GM21390 (cell line): ENCODE results near the gene PRICKLE2.

Source experiments
- ATAC-seq: cut with Tn5 transposase; IDR thresholded peaks from one replicate; pipeline ENCODE4 v1.9.1; 2021; ENCODE audit not compliant: unreplicated experiment

Gene PRICKLE2

GRCh38 chr3:64079369-64080150 lies 145.7 kb downstream of the PRICKLE2 start:
- no peak for ATAC-seq

- ATAC-seq, result no peak
These were observed 146.3 kb downstream of the PRICKLE2 start for GRCh38 chr3:64078966-64079365.

- no peak for ATAC-seq
These were observed 150.2 kb downstream of the PRICKLE2 start for GRCh38 chr3:64074895-64075679.

DNA sequence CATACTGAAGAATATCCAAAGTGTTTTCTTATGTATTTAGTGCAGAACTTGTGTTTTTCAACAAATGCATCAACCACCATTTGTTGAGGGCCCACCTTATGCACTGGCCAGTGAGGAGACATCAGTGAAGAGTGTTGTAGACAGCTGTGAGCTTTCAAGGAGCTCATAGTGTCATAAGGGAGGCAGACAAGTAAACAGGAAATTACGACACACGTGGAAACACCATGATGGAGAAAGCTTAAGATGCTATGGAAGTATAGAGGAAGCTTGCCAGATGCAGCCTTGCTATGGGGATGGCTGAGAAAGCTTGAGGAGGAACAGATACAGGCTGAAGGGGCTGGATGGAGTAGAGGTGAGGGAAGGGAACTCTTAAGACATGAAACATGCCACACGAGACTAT lies 151.2 kb downstream of the PRICKLE2 start:
- no peak for ATAC-seq

DNA sequence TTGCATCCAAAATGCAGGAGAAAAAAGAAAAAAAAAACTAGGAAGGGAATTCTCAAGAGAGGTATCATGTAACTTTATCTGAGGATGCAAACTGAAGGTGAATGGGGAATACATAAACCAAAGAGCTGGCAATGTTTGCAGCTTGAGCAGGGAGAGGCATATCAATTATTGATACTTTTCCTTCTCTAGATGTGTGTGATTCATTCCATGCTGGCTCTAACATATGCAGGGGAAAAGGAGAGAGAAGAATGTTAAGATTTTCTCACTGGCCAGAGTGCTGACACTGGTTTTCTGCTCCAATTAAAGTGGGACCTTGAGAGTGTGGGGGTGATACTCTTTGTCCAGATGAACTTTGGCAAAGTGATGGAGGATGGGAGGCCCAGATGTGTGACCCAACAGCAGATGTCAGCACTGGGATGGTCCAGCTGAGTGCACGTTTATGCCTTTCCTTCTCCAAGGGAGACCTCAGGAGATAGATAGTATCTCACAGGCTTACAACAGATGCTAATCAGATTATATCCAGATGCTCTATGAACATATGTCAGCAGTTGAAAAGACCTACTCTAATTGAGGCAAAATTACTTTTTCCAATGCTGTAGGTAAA lies 152.0 kb downstream of the PRICKLE2 start:
- no peak for ATAC-seq

DNA sequence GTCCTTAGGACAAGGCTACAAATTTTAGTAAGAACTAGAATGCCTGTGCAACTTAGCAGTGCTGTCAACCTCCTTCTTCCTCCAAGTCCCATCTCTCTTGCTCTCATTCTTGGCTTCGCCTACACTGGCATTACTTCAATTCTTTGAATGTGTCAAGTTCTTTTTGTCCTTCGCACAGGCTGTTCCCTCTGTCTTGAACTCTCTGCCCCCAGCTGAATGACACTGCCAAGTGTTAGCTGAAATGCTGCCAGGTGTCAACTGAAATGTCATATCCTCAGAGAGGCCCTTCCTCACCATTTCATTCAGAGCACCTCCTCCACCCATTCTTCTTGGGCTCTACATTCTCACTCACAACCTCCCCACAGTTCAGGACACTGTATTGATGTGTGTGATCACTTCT lies 153.1 kb downstream of the PRICKLE2 start:
- no peak for ATAC-seq

- ATAC-seq, result no peak
These were observed 154.6 kb downstream of the PRICKLE2 start for GRCh38 chr3:64070704-64071103.

DNA sequence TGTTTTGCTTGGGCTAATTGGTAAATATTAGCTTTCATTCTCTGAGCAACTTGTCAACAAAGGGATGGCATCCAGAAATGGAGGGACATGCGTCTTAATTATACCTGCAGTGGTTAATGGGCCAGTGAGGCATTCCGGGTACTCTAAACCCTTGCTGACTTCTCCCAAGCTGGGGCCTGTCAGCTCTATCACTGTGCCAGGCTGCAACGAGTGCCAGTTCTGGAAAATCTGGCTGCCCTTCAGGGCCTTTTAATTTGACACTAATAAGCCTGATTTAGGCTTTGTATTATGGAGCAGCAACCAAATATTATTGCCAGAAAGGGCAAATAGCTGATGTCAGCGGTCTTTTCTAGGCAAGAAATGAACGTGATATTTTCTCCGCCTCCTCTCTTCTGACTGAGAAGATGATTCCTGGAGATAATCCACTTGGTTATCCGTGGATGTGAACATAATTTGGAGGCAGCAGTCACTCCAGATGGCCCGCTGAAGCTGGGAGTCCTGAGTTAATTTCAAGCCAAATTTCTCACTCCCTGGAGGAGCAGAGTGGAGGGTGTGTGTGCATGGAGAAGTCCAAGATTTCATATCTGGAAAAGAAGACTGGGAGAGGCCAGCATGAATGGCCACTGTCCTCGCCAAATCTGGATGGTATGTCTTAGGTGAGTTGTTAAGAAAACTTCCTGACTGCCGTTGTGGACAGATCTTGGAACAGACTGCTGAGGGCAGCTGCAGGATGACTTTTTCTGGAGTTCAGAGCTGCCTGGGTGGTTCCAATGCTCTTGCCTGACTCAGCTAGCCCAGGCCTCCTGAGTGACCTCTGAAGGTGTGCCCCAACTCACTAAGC lies 157.5 kb downstream of the PRICKLE2 start:
- ATAC-seq, result no peak

GRCh38 chr3:64064804-64065203 lies 160.5 kb downstream of the PRICKLE2 start:
- no peak for ATAC-seq

GRCh38 chr3:64063983-64064438 lies 161.3 kb downstream of the PRICKLE2 start:
- no peak for ATAC-seq

DNA sequence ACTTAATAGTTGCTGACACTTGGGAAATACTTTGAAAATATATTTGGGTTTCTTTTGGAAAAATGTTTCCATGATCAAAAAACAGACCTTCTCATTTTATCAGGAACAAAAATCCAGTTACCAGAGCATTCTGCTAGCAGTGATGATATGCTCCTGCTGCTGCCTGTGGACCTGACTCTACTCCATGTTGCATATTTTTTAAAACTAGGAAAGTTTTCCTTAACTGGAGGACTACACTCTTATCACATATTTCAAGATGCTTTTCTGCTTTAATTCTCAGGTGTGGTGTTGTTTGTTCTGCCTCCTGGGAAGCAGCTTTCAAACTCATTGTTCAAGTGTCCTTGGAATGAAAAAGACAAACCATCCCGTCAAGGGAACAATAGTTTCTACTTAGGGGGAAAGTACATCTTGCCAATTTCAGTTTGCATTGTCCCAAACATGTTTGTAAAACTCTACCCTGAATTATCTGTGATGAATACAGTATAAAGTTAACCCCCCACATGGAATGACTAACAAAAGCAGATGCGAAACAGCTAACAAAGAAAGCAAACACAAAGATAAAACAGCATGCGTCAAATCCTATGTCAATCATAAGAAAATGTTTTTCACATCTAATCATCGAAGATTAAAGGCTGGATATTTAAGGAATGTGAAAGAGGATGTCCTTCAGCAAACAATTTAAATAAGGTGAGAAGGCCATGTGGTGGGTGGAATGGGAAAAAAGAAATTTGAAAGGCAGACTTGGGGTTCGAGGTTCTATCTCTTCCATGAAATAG lies 161.9 kb downstream of the PRICKLE2 start:
- ATAC-seq, result no peak

GRCh38 chr3:64061628-64062027 lies 163.6 kb downstream of the PRICKLE2 start:
- ATAC-seq, result no peak

- no peak for ATAC-seq
These were observed 165.6 kb downstream of the PRICKLE2 start for GRCh38 chr3:64059484-64060175.

- no peak for ATAC-seq
These were observed 166.7 kb downstream of the PRICKLE2 start for GRCh38 chr3:64058566-64058965.

GRCh38 chr3:64057231-64057630 lies 168.0 kb downstream of the PRICKLE2 start:
- no peak for ATAC-seq

DNA sequence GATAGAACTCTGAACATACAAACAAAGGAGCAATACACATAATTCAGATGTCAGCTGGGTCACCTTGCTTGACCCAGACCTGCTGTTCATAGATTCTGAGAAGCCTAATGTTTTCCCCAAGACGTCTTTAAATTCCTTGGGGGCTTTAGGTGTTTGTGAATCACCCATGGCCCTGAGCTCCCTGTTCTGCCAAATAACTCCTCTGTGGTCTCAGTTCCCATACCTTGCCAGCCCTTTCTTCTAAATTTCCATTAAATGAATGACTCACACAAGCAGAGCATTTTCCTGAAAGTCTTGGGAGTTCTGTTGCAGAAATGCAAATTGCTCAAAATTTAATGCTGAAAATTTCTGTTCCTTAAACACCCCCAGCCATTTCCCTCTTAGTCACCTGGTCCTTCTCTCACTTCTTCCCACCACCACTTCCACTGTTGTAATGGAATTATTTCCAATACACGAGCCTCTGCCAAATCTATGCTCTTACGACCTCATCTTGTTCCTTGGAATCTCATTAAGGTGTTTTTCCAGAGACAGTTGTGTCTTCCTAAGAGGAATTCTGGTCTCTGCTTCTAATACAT lies 168.6 kb downstream of the PRICKLE2 start:
- ATAC-seq, result no peak

DNA sequence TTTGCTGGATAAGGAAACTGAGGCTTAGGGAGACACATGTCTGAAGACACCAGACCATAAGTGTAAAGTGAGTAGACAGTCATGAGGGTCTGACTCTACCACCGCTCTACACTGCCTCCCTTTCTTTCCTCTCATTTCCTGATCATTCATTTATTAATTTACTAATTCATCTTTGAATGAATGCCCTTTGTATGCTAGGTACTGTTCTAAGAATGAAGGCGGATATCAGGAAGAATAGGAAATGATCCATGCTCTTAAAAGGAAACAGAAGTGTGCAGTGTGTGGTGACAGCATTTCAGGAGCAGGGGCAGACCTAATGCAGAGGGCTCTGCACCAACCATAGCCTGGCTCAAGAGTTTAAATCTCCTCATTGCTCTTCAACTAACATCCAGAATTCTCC lies 170.2 kb downstream of the PRICKLE2 start:
- ATAC-seq, result no peak

DNA sequence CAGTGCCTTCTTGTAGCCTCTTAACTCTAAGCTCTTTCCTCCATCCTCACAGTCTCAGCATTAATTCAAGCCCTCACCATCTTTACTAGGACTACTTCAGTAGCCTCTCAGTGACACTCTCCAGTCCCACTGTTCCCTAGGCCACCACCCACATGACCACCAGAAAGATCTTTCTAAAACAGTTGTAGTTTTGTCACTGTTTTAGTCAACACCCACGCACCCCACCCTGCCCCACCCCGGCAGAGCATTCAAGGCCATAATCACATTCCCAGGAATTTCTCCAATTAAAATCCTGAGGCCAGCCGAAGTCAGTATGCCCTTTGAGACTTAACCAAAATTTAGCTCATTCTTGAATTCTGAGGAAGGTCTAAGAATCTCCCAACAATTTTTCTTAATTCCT lies 170.8 kb downstream of the PRICKLE2 start:
- ATAC-seq, result no peak

- ATAC-seq, result no peak
These were observed 171.7 kb downstream of the PRICKLE2 start for GRCh38 chr3:64053581-64053980.
